ENCODE results near the gene PRSS22.

PRSS22 gene

GRCh38 chr16:2848933-2849725 lies 8.8 kb downstream of the PRSS22 start:
- no peak for DNase-seq (ENCODE audit: low read depth in 2 of 2)

GRCh38 chr16:2846511-2847310 lies 11.3 kb downstream of the PRSS22 start:
- no peak overlapping the region for H3K4me3 ChIP-seq (replicated peaks in 1 of 2; ENCODE audit: low read depth in 2 of 2, low read length in 2 of 2)
- TF ChIP-seq CTCF (IDR thresholded peaks at IDR 0.05; ENCODE audit: low read depth, low read length) = no peak
- peak; percentile 17 to 77 for DNase-seq (ENCODE audit: low read depth in 2 of 2)

More at GRCh38 chr16:2848933-2849725, 8.8 kb downstream of the PRSS22 start:
- no peak for TF ChIP-seq CTCF (IDR thresholded peaks at IDR 0.05; ENCODE audit: low read depth, low read length)
- no peak overlapping the region for H3K4me3 ChIP-seq (replicated peaks in 1 of 2; ENCODE audit: low read depth in 2 of 2, low read length in 2 of 2)

- TF ChIP-seq CTCF (IDR thresholded peaks at IDR 0.05; ENCODE audit: low read depth, low read length) = no peak
- no peak for DNase-seq (ENCODE audit: low read depth in 2 of 2)
- H3K4me3 ChIP-seq (replicated peaks in 1 of 2; ENCODE audit: low read depth in 2 of 2, low read length in 2 of 2) = no peak overlapping the region
Observed at GRCh38 chr16:2845116-2845515, 12.9 kb downstream of the PRSS22 start.

- DNase-seq (ENCODE audit: low read depth in 2 of 2) = no peak
- no peak for TF ChIP-seq CTCF (IDR thresholded peaks at IDR 0.05; ENCODE audit: low read depth, low read length)
- no peak overlapping the region for H3K4me3 ChIP-seq (replicated peaks in 1 of 2; ENCODE audit: low read depth in 2 of 2, low read length in 2 of 2)
Observed at GRCh38 chr16:2843526-2843925, 14.4 kb downstream of the PRSS22 start.

GRCh38 chr16:2842340-2843000 lies 15.5 kb downstream of the PRSS22 start:
- peak overlapping the region in 1 of 2 donors; percentile 14 for H3K4me3 ChIP-seq (replicated peaks in 1 of 2; ENCODE audit: low read depth in 2 of 2, low read length in 2 of 2)
- TF ChIP-seq CTCF (IDR thresholded peaks at IDR 0.05; ENCODE audit: low read depth, low read length) = peak; percentile 50
- peak; percentile 42 to 47 for DNase-seq (ENCODE audit: low read depth in 2 of 2)

GRCh38 chr16:2841606-2842339 lies 16.2 kb downstream of the PRSS22 start:
- TF ChIP-seq CTCF (IDR thresholded peaks at IDR 0.05; ENCODE audit: low read depth, low read length) = no peak
- no peak for DNase-seq (ENCODE audit: low read depth in 2 of 2)
- H3K4me3 ChIP-seq (replicated peaks in 1 of 2; ENCODE audit: low read depth in 2 of 2, low read length in 2 of 2) = no peak overlapping the region
